GM12878 (cell line): ENCODE data around the gene HLA-B. TPM values are rescaled to one million over a fixed set of nuclear protein-coding genes. Genes with fewer than 3 reads are reported as not detected.
"Not testable (repeated sequence)": the region's sequence is repeated elsewhere in the genome, so short reads cannot be mapped to it uniquely, and the experiment has no call there.

Source experiments
- ATAC-seq: fragments of 200-7000 bp; cut with Tn5 transposase; 3 replicates; pipeline ENCODE4 v1.9.1; 2020; ENCODE audit warnings: mild to moderate bottlenecking, moderate library complexity
- BruUV-seq: library from RNA; stranded (reverse); fragments of 400-500 nt; replicated peaks from 2 replicates; lab custom pipeline; 2021; lab: Mats Ljungman, UMichigan
- CTCF ChIA-PET: fragments of 300-600 bp; sonication (Branson Sonifier 250); formaldehyde crosslinking; extraction: SDS; loops from one replicate; lab custom pipeline; 2021; ENCODE audit warnings: inconsistent platforms; lab: Yijun Ruan, JAX
- POLR2A ChIA-PET: fragments of 350-600 bp; formaldehyde crosslinking; extraction: SDS; loops from one replicate; lab custom pipeline; 2021; ENCODE audit warnings: inconsistent platforms; lab: Charles Lee
- RAD21 ChIA-PET: fragments of 300-600 bp; sonication (Branson Sonifier 250); formaldehyde crosslinking; loops from one replicate; lab custom pipeline; 2023; ENCODE audit warnings: antibody characterized with exemption; ENCODE audit not compliant: unreplicated experiment; lab: Charles Lee
- SMC1A ChIA-PET: fragments of 300-600 bp; sonication (Branson Sonifier 250); formaldehyde crosslinking; loops from one replicate; lab custom pipeline; 2023; ENCODE audit not compliant: unreplicated experiment, uncharacterized antibody; lab: Charles Lee
- DNase-seq: peaks from one replicate; pipeline ENCODE4 v3.0.0-alpha.2; 2011; ENCODE audit warnings: low read depth, low spot score
- FAIRE-seq: peaks from 3 replicates; lab custom pipeline; 2011; peaks lifted over from hg19 to GRCh38; lab: Jason Lieb, UNC
- H2AFZ ChIP-seq: 2 replicates; pipeline ENCODE4 v1.6.0; 2011; ENCODE audit warnings: low read depth, low read length, control low read depth; ENCODE audit not compliant: control insufficient read depth
- H3K27ac ChIP-seq: 2 replicates; pipeline ENCODE4 v1.5.1; 2011; ENCODE audit warnings: control low read depth; ENCODE audit not compliant: control insufficient read depth, insufficient read depth
- H3K27me3 ChIP-seq, 2 experiments: replicated peaks in 1 of 2; 2 replicates each; pipeline versions ENCODE4 v1.6.0 to v1.6.1; 2011; ENCODE audit warnings: low read length in 1 of 2; ENCODE audit not compliant: control insufficient read depth in 2 of 2, insufficient read depth in 2 of 2
- H3K36me3 ChIP-seq, 2 experiments: 2 replicates each; pipeline ENCODE4 v1.5.1; 2011; ENCODE audit warnings: low read length in 1 of 2; ENCODE audit not compliant: control insufficient read depth in 2 of 2, insufficient read depth in 2 of 2
- H3K4me1 ChIP-seq: 2 replicates; pipeline ENCODE4 v1.6.1; 2011; ENCODE audit warnings: mild to moderate bottlenecking, low read length, moderate library complexity, mixed read lengths; ENCODE audit not compliant: control insufficient read depth, insufficient read depth
- H3K4me2 ChIP-seq: 2 replicates; pipeline ENCODE4 v1.6.0; 2011; ENCODE audit warnings: control low read depth; ENCODE audit not compliant: control insufficient read depth, insufficient read depth
- H3K4me3 ChIP-seq: fragments of 200-600 bp; sonication (generic); 2 replicates; pipeline ENCODE4 v1.5.1; 2016
- H3K79me2 ChIP-seq: 2 replicates; pipeline ENCODE4 v1.6.0; 2011; ENCODE audit warnings: low read length; ENCODE audit not compliant: control insufficient read depth, insufficient read depth
- H3K9ac ChIP-seq: 2 replicates; pipeline ENCODE4 v1.8.0; 2011; ENCODE audit warnings: low read length, control low read depth, mixed read lengths; ENCODE audit not compliant: control insufficient read depth, insufficient read depth
- H3K9me3 ChIP-seq: replicated peaks from 3 replicates; pipeline ENCODE4 v1.5.1; 2011; ENCODE audit warnings: mild to moderate bottlenecking, low read length; ENCODE audit not compliant: control insufficient read depth, insufficient read depth
- H4K20me1 ChIP-seq: 2 replicates; pipeline ENCODE4 v1.6.0; 2011; ENCODE audit not compliant: control insufficient read depth, insufficient read depth
- BCLAF1 ChIP-seq: fragments of 450-650 bp; IDR thresholded peaks from 2 replicates; pipeline ENCODE4 v1.6.1; 2017; ENCODE audit warnings: antibody characterized with exemption, mild to moderate bottlenecking, moderate library complexity
- GABPA ChIP-seq: IDR thresholded peaks from 2 replicates; pipeline ENCODE4 v1.6.1; 2014; ENCODE audit warnings: antibody characterized with exemption, low read depth, mild to moderate bottlenecking, inconsistent platforms
- MEF2B ChIP-seq: fragments of 450-650 bp; IDR thresholded peaks from 2 replicates; pipeline ENCODE4 v1.6.1; 2018; ENCODE audit warnings: mild to moderate bottlenecking, moderate library complexity; ENCODE audit not compliant: partially characterized antibody, poor library complexity, severe bottlenecking
- MXI1 ChIP-seq: fragments of 150-350 bp; IDR thresholded peaks from 2 replicates; pipeline ENCODE4 v1.6.1; 2011; ENCODE audit warnings: low read depth, mild to moderate bottlenecking, inconsistent platforms, low read length, improper control_type of control experiment
- WGBS: methylation state at CpG from one replicate; pipeline ENCODE4 v1.1.6; 2016; ENCODE audit warnings: low lambda C conversion rate; ENCODE audit not compliant: insufficient replicate concordance, insufficient coverage; ENCODE audit errors: missing lambda C conversion rate; 5-methylcytosine and 5-hydroxymethylcytosine counted together
- in situ Hi-C: fragments of 300-500 bp; cut with MboI; formaldehyde crosslinking; loops from 9 replicates; pipeline ENCODE4 v1.14.3; 2018; ENCODE audit warnings: mixed read lengths
- intact Hi-C: fragments of 100-400 bp; cut with micrococcal nuclease; formaldehyde crosslinking; loops from one replicate; pipeline ENCODE4 v1.14.2; 2022; ENCODE audit not compliant: unreplicated experiment
- polyA plus RNA-seq, 11 experiments: library from polyadenylated mRNA; depleted of rRNA in 4 of 11; unstranded in 6 of 11; stranded (reverse) in 5 of 11; fragments of >200 nt; fragmentation: Nextera tagmentation in 4 of 11; fragmentation: Illumina TruSeq in 1 of 11; extraction: Ambion mirVana in 4 of 11; extraction: Trizol in 1 of 11; gene quantifications; 1 replicate in 1 of 11; 2 replicates in 10 of 11; pipeline versions ENCODE4 v1.2.1 to v1.2.3, GENCODE V29; 2011 to 2016; ENCODE audit warnings: inconsistent platforms in 2 of 11, missing spikeins in 2 of 11, low read depth in 1 of 11
- total RNA-seq, 4 experiments: library from RNA; depleted of rRNA in 3 of 4; stranded (reverse); fragments of >200 nt in 3 of 4; fragmentation: Illumina TruSeq in 1 of 4; extraction: Trizol in 1 of 4; gene quantifications; 2 replicates each; pipeline versions ENCODE4 v1.2.1 to v1.2.3, GENCODE V29; 2013 to 2021
- TF ChIP-seq, protein P1 (sequence below): IDR thresholded peaks from 2 replicates; pipeline ENCODE4 v1.6.1; 2011; ENCODE audit warnings: low read depth, low read length, improper control_type of control experiment, borderline replicate concordance

HLA-B gene
- total and polyA plus RNA-seq, 10 of the 15 experiments (the other 5 are each of a cell fraction or from before 2014, with no cell fraction given) = 820 to 5,128 (median 3,370) TPM

DNA sequence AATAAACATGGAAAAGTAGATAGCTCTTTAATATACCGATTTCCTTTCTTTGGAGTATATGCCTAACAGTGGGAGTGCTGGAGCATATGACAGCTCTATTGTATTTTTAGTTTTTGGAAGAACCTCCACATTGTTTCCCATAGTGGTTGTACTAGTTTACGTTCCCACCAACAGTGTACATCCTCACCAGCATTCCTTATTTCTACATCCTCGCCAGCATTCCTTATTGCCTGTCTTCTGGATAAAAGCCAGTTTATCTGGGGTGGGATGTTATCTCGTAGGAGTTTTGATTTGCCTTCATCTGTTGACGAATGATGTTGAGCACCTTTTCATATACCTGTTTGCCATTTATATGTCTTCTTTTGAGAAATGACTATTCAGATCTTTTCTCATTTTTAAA is 49.0 kb upstream of the HLA-B start (continued):
- TF ChIP-seq BCLAF1 (no peak), GABPA (no peak), MXI1 (no peak), MEF2B (no peak)
- TF ChIP-seq, protein P1, sequence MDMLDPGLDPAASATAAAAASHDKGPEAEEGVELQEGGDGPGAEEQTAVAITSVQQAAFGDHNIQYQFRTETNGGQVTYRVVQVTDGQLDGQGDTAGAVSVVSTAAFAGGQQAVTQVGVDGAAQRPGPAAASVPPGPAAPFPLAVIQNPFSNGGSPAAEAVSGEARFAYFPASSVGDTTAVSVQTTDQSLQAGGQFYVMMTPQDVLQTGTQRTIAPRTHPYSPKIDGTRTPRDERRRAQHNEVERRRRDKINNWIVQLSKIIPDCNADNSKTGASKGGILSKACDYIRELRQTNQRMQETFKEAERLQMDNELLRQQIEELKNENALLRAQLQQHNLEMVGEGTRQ = no peak

DNA sequence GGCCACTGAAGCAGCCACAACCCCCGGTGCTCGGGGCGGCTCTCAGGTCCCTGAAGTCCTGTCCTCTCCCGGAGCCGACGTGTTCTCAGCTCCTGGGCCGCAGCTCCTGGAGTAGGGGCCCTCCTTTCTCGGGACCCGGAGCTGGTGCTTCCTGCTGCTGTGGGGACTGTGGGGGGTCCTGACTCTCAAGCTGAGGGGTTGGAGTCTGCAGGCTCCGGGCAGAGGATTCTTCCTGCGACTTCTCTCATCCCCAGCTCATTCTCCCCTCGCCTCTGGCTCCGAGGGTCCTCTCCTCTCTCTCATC is 47.0 kb upstream of the HLA-B start:
- H2AFZ ChIP-seq, H3K9me3 ChIP-seq, H3K36me3 ChIP-seq, RAD21 ChIA-PET, intact Hi-C loops, H4K20me1 ChIP-seq, H3K27me3 ChIP-seq, H3K27ac ChIP-seq, ATAC-seq, FAIRE-seq, BruUV-seq, DNase-seq: not testable (repeated sequence)
- SMC1A ChIA-PET = interaction anchor here (1.2 kb wide), 1 partner anchor 67 kb away, joined by 3 read pairs; no protein-coding TSS in a partner anchor
- H3K4me1 ChIP-seq = peaks cover 16% of the 10 kb centered on the region
- POLR2A ChIA-PET = interaction anchor here (1.4 kb wide), 1 partner anchor 58 kb away, joined by 4 read pairs; no protein-coding TSS in a partner anchor
- CTCF ChIA-PET = interaction anchor here (7.6 kb wide), 1 partner anchor 40 kb away, joined by 145 read pairs; no protein-coding TSS in a partner anchor
- peaks cover 64% of the 10 kb centered on the region for H3K79me2 ChIP-seq
- peak overlapping the region; percentile 71 for H3K4me3 ChIP-seq
- 31% methylated on average over 11 of the region's 13 CpGs for WGBS
- in situ Hi-C loops = loop anchor here (5.0 kb wide), 1 partner anchor 38 kb away; no protein-coding TSS in a partner anchor
- peak overlapping the region; percentile 99 for H3K4me2 ChIP-seq
- H3K9ac ChIP-seq = peak overlapping the region; percentile 60; the same call in 1 of the 2 replicates
